B cell (primary cell): Measurements from ENCODE around the gene RABL6.

Experiments
- CTCF ChIP-seq: fragments of 200-600 bp; IDR thresholded peaks from one replicate; pipeline ENCODE4 v1.8.0; 2022; ENCODE audit warnings: antibody characterized with exemption, mild to moderate bottlenecking
- EZH2 ChIP-seq: IDR thresholded peaks from 2 replicates; pipeline ENCODE4 v1.6.1; 2012; ENCODE audit warnings: borderline replicate concordance, low read depth, mild to moderate bottlenecking, moderate library complexity, low read length; ENCODE audit not compliant: insufficient read depth, poor library complexity, severe bottlenecking

DNA sequence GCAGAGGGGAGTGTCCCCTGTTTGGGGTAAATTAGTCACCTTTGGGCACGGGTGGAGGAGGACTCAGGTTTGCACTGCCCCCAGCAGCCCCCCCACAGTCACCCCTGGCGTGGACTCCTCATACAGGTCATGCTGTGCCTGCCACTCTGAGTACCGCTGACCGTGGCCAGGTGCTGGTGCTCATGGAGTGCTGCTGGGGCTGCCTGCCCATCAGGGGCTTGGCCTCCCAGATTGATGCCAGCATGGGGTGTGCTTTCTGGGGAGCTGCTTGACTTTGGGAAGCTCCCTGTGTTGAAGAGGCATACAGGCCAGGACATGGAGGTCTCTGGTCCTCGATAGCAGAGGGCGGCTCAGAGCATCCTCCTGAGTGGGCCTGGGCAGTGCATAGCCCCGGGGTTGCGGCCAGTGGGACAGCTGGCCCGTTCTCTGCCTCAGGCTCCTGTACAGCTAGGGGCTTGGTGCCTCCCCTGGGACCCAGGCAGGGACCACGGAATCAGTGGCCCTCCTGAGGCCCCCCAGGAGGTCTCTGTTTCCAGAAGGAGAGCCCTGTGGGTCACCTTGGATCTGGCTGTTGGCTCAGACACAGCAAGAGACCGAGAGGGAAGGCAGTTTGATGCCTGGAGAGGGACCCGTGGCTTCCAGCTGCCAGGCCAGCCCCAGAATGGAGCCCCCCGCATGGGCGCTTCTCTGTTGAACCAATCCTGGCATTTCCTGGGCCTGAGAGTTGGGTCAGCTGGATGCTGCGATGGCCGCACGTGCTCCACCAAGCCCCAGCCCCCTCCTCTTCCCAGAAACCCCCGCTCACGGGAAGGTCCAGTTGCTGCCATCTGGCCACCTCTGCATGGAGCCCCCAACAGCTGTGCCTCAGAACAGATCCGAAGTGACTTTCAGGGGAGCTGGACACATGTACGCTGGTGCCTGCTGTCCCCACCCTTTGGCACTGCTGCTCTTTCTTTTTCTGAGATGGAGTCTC is 28.5 kb downstream of the RABL6 start:
- TF ChIP-seq CTCF (no peak), EZH2 (no peak)
